ENCODE results near the gene IL1RL2.

IL1RL2 gene

GRCh38 chr2:102186791-102187495, at the start of gene IL1RL2:
Gene IL1RL2, plus strand, starts transcription at chr2:102187023. Its CDS starts 845 bp downstream, at chr2:102187868.
- DNase-seq (ENCODE audit: low spot score): no peak

DNA sequence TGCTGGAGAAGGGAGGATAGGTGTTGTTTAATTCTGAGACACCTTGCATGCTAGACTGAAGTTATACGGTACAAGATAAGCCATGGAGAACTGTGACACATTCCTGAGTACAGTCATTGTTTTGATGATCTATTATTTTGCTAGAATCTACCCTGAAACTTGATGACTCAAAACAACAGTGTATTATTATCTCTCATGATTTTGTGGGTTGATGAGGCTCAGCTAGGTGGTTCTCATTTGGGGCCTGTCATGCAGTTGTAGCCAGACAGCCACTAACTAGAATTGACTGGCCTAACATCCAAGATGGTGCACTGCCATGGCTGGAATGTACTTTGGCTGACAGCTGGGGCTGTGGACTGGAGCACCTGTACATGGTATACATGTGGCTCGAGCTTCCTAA, 49.7 kb upstream of the IL1RL2 start:
- no peak for DNase-seq (ENCODE audit: low spot score)

GRCh38 chr2:102138331-102138730, 48.5 kb upstream of the IL1RL2 start:
- no peak for DNase-seq (ENCODE audit: low spot score)

GRCh38 chr2:102139851-102140250, 47.0 kb upstream of the IL1RL2 start:
- no peak for DNase-seq (ENCODE audit: low spot score)

DNA sequence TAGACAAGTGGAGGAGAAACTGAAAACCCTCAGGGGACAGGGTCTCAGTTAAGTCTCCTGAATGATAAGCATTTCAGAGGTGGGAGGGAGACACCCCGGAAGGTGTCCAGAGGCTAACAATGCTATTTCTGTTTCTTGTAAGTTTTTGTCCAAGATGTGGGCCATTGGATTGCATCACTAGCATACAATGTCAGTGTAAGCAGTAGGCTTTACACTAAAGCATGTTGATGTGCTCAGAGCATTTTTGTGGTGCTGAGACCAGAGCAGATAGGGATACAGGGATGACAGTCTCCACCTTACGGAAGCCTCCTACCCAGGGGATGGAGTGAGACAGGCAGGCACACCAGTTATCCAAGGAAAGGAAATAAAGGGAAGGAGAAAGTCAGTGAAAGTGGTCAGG, 46.4 kb upstream of the IL1RL2 start:
- DNase-seq (ENCODE audit: low spot score): no peak

- no peak for DNase-seq (ENCODE audit: low spot score)
These were observed 45.5 kb upstream of the IL1RL2 start for GRCh38 chr2:102141011-102141943.

DNA sequence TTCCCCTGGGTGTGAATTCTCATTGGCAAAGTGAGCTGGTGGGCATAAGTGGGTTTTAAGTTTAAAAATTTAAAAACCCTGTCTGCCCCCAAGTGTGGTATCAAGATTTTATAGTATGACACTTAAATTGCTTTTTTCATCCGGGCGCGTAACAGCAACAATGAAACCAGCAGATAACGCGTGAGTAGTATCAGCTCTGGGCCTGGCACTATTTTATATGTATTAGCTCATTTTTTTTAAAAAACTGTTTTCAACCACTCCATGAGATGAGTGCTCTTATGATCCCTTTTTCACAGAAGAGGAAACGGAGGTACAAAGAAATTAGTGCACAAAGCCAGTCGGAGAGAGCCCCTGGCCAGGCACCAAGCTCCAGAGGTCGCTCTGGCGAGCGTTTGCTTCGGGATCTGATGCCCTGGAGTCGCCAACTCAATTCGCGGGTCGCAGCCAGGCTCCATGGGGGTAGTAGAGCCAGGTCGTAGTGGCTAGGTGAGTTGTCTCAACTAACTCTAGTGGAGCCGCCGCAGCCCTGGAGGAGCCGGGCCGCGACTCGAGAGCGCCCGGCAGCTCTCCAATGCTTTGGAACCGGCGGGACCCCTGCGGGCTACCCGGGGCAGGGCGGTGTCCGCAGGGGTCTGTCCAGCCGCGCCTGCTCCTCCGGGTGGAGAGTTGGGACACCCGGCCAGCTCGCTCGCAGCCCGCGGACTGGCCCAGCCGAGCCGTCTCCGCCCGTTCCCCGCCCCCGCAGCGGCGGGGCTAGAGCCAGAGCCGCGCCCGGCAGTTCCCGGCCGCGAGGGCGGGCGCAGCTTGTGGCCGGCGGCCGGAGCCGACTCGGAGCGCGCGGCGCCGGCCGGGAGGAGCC, 44.6 kb upstream of the IL1RL2 start, which contains the start of gene IL1R1:
Gene IL1R1, plus strand, starts transcription at position 777 of the 859 bp plus-strand sequence. CDS start 14,979 bp downstream, outside the sequence.
- DNase-seq (ENCODE audit: low spot score): peak; percentile 9

- DNase-seq (ENCODE audit: low spot score): no peak
These were observed 43.9 kb upstream of the IL1RL2 start for GRCh38 chr2:102142829-102143449.

DNA sequence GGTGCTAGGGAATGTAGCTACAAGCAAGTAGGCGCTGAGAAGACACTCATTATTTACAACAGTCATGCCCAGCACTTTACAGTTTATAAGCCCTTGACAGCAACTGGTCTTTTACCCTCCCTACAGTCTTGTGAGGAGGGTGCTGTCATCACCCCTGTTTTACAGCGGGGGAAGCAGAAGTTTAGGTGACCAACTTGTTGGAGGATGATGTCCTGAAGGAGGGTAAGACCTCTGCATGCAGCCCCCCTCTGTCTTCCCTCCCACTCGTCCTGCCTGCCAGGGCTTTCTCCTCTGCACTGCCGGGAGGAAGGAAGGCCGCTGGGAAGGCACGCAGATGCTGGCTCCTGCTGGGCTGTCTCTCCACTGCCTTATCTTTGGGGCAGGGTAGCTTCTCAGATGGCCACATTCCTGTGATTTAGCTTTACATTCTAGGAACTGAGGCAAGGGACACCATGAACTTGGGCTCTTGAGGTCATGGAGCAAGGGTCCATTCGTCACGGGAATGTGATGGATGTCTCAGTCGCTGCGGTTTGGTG, 43.3 kb upstream of the IL1RL2 start:
- DNase-seq (ENCODE audit: low spot score): no peak

GRCh38 chr2:102144128-102144527, 42.7 kb upstream of the IL1RL2 start:
- no peak for DNase-seq (ENCODE audit: low spot score)

DNA sequence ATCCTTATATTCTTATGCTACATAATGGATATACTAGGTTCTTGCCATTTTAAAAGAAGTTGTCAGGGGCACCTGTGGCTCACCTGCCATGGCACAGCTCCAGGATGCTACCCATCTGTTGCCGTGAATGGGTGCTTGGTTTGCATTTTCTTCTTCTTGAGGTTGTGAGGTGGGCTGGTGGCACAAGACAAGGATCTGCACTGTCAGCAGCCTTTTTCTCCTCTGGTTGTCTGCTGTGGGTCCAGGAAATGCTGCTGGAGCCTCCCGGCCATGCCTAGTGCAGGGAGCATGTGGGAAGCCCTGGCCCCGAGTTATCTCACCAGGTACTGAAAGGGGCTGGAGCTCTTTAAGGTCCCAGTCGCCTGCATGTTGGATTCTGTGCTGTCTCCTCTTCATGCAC, 41.7 kb upstream of the IL1RL2 start:
- no peak for DNase-seq (ENCODE audit: low spot score)

DNA sequence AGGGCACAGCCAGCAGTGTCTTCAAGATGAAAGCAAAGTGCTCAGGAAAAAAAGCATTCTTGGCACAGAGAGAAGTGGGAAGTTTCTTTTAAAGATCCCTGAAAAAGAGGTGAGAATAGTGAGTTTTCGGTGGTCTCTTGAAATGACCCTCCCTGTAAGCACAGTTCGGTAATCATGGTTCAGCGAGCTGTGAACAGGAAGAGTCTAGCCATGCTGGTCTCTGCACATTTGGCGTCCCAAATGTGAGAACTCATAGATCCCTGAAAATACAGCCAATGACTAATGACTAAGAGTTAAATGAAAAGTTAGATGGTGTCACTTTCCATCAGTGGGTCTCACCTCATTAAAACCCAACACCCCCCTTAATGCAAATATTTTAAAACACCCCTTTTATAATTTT, 40.9 kb upstream of the IL1RL2 start:
- DNase-seq (ENCODE audit: low spot score): no peak

- DNase-seq (ENCODE audit: low spot score): no peak
These were observed 38.9 kb upstream of the IL1RL2 start for GRCh38 chr2:102147935-102148334.

GRCh38 chr2:102149243-102149642, 37.6 kb upstream of the IL1RL2 start:
- no peak for DNase-seq (ENCODE audit: low spot score)

DNA sequence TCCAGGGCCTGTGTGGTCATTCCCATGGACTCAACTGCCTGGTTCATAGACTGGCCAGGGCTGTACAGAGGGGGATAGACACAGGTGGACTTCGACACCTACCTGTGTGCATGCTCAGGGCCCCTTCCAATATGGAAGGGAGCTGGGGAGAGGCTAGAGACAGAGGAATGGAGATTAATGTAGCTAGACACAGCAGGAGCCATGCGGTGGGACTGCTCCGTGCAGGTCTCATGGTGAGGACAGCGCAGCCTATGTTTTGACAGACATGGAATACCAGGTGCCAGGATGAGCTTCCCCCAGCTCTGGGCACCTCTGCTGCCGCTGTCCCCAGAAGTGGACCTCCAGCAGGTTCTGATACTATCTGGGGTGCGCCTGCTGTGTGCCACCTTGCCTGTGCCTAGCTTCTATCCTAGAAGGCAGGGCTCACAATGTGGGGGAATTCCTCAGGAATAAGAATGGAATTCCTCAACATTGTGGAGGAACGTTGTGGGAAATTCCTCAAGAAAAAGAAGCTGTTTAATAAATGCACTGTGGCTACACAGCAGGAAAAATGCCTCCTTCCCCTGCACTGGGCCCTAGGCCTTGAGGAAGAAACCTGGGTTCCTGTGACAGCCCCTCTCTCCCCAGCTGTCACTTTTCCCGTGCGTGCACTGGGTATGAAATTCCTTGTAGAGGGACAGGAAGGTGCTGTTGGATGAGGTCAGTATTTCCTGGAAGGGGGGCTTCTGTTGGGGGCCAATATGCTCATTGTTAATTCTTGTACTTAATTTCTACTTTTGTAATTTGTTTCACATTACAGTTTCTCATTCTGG, 37.0 kb upstream of the IL1RL2 start:
- no peak for DNase-seq (ENCODE audit: low spot score)

DNA sequence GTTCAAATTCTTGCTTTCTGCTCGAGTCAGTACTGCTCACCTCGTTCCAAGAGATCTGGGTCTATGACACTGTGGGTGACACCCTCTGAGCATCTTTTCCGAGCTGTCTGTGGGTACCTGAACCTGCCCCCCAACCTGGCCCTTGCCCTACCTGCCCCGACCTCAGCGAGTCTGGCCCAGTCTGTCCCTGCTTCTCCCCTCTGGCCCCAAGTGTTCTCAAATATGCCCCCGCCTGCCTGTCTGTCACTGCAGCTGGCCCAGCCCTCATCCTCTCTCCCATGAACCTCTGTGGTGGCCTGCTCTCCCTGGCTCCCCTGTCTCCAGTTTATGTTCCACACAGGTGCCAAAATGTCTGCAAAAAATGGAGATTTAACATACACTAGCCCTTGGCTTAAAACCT, 32.5 kb upstream of the IL1RL2 start:
- DNase-seq (ENCODE audit: low spot score): no peak

DNA sequence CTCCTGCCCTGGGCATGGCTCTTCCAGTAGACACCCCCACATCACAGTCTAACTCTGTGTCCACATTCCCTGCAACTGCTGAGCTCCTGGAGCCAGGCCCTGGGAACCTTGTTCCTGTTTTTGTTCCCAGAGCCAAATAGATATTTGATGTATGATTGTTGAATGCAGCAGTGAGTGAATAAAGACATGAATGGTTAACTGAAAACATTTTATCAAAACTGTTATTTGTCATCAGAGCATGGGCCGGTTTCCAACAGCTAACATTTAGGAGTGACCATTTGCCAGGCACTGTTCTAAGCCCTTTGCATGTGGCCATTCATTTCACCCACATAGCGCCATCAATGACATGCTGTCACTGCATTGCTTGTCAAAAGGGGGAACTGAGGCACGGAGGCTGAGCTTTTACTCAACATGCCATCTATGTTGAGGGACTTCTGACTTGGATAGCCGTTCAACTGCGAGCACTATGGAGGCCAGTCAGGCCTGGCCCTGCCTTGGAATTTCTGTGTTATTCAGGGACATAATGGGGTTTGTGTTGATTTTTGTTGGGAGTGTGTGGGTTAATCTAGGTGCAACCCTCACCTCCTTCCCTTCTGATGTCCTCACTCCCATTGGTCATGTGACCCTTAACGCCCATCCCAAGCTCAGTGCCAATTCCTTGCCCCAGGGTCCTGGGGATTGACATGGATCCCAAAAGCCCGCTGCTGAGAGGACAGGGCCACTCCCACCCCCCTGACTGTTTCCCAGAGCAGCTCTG, 31.7 kb upstream of the IL1RL2 start:
- DNase-seq (ENCODE audit: low spot score): no peak

DNA sequence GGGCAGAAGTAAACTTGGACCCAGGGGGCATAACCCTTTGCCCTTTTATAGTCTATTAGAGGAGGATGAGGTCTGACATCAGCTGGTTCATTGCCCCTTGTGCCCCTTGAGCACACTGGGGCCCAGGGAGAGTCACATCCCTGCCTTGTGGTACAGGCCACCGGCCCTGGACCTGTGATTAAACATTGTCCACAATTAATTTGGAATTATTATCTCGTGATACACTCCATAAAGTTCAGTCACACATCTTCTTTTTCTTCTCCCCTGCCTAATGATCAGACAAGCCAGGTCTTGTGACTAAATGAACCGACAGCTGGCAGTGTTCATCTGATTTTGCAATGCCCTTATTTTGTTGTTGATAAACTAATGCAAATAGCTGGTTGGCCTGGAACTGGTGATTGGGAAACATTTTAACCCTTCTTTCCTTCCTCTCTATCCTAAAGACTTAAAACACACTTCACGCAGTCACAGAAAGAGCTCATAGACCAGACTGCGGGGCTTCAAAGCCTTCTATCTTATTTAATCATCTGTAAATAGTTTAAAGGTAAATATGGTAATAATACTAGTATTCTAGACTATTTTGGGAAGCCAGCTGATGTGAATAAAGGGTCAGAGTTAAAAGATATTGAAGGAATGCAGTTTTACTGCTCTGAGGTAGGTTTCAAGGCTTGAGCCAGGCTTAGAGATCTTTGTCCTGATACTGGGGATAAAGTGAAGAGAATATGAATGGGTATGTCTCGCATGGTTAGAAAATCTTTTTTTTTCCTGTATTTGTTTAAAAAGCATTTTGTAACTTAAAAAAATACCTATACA, 30.9 kb upstream of the IL1RL2 start:
- no peak for DNase-seq (ENCODE audit: low spot score)
